Activated CD4-positive, alpha-beta T cell treated with anti-CD3 and anti-CD28 coated beads, Interleukin-2, amount 10 ng/mL, durations not matched to agents 7 days and 5 days (primary cell): ENCODE results near the gene CAPS. TPM values are rescaled to one million over a fixed set of nuclear protein-coding genes. Genes with fewer than 3 reads are reported as not detected.
"Not testable (repeated sequence)": the region's sequence is repeated elsewhere in the genome, so short reads cannot be mapped to it uniquely, and the experiment has no call there.

Source experiments
- CTCF ChIA-PET: fragments of 350-600 bp; sonication (Branson Sonifier 250); formaldehyde crosslinking; loops from one replicate; lab custom pipeline; 2021; ENCODE audit warnings: antibody characterized with exemption; lab: Charles Lee
- POLR2A ChIA-PET: fragments of 350-600 bp; sonication (Branson Sonifier 250); formaldehyde crosslinking; loops from one replicate; lab custom pipeline; 2021; ENCODE audit warnings: antibody characterized with exemption; lab: Charles Lee
- DNase-seq: peaks from one replicate; pipeline ENCODE4 v3.0.0-alpha.2; 2020
- H3K27ac Mint-ChIP-seq: one replicate; pipeline ENCODE4 v1.8.0; 2021; ENCODE audit warnings: mild to moderate bottlenecking, moderate library complexity, mixed read lengths
- H3K27me3 Mint-ChIP-seq: one replicate; pipeline ENCODE4 v1.8.0; 2021; ENCODE audit warnings: mixed read lengths
- H3K36me3 Mint-ChIP-seq: one replicate; pipeline ENCODE4 v1.8.0; 2021; ENCODE audit warnings: low read depth, mixed read lengths
- H3K4me1 Mint-ChIP-seq: one replicate; pipeline ENCODE4 v1.8.0; 2021; ENCODE audit warnings: mixed read lengths
- H3K4me3 Mint-ChIP-seq: one replicate; pipeline ENCODE4 v1.8.0; 2021; ENCODE audit warnings: mild to moderate bottlenecking, moderate library complexity, mixed read lengths
- H3K9me3 Mint-ChIP-seq: one replicate; pipeline ENCODE4 v1.8.0; 2021; ENCODE audit warnings: mixed read lengths
- total RNA-seq, 2 experiments: library from RNA; stranded (reverse); gene quantifications; one replicate each; pipeline ENCODE4 v1.2.3, GENCODE V29; 2021

Gene CAPS
- total RNA-seq, 2 experiments from 2014 or later: 17.2 to 21.0 TPM

DNA sequence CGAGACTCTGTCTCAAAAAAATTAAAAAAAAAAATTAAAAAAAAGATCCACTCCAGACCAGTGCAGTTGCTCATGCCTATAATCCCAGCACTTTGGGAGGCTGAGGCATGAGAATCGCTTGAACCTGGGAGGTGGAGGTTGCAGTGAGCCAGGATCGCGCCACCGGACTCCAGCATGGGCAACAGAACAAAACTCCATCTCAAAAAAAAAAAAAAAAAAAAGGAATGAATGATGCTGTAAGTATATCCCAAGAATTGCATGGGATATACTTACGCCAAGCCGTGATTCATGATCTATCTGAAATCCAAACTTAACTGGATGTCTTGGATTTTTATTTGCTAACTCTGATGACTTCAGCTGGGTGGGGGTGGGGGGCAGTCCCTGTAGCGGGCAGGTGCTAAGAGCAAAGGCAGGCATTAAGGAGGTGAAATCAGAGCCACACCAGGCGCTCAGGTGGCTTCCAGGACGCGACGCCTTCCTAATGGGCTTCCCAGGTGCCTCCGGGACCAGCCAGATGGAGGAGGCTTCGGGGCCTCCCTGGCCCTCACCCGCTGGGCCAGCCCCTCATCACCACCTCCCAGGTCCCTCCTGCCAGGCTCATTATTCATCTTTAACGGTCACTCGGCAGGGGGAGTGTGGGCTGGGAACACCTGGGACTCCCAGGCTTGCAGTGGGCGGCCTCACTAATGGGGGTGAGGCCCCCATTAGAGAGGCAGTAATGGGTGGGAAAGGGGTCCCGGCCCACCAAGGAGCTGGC, 32.3 kb upstream of the CAPS start:
- DNase-seq: no peak
- Mint-ChIP-seq H3K27ac (no peak overlapping the region), H3K27me3 (peaks cover 2% of the 10 kb centered on the region), H3K9me3 (no peaks in the 10 kb centered on the region), H3K36me3 (no peaks in the 10 kb centered on the region), H3K4me1 (no peaks in the 10 kb centered on the region), H3K4me3 (no peak overlapping the region)
- ChIA-PET POLR2A (no interaction called here), CTCF (interaction anchor here (1.5 kb wide), 1 partner anchor 78 kb away, joined by 3 read pairs; no protein-coding TSS in a partner anchor)

DNA sequence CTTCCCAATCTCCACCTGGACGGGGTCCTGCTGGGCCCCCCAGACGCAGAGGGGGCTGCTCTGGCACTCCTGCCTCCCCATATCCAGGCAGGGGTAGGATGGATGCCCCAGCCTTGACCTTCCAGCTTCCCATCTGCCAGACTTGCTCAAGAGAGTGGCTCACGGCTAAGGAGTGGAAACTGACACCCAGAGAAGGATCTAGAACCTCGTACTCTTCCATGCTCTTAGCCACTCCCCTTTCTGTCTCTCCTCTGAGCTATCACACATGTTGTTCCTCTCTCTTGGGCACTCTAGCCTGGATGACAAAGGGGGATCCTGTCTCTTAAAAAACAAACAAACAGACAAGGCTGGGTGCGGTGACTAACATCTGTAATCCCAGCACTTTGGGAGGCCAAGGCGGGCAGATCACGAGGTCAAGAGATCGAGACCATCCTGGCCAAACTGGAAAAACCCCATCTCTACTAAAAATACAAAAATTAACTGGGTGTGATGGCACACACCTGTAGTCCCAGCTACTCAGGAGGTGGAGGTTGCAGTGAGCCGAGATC, 31.6 kb upstream of the CAPS start:
- no peak overlapping the region for H3K4me3 Mint-ChIP-seq
- H3K9me3 Mint-ChIP-seq: no peaks in the 10 kb centered on the region
- POLR2A ChIA-PET: no interaction called here
- CTCF ChIA-PET: interaction anchor here (0.7 to 1.5 kb wide), 2 partner anchors 8 to 79 kb away, joined by 3 read pairs; no protein-coding TSS in a partner anchor
- no peak for DNase-seq
- H3K36me3 Mint-ChIP-seq: no peaks in the 10 kb centered on the region
- no peaks in the 10 kb centered on the region for H3K4me1 Mint-ChIP-seq
- H3K27me3 Mint-ChIP-seq: peaks cover 2% of the 10 kb centered on the region
- H3K27ac Mint-ChIP-seq: no peak overlapping the region

DNA sequence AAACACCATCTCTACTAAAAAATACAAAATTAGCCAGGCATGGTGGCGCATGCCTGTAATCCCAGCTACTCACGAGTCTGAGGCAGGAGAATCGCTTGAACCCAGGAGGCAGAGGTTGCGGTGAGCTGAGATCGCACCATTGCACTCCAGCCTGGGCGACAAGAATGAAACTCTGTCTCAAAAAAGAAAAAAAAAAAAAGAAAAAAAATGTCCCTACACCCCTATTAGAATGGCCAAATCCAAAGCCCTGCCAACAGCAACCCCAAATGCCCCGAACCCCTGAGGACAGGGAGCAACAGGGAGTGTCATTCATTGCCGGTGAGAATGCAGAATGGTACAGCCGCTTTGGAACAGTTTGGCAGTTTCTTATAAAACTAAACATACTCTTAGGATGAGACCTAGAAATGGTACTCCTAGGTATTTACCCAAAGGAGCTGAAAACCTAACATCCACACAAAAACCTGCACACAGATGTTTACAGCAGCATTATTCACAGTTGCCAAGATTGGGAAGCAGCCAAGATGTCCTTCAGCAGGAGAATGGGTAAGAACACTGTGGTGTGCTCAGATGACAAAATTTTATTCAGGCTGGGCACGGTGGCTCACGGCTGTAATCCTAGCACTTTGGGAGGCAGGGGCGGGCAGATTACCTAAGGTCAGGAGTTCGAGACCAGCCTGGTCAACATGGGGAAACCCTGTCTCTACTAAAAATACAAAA, 30.7 kb upstream of the CAPS start:
- H3K27ac Mint-ChIP-seq, POLR2A ChIA-PET, H3K27me3 Mint-ChIP-seq, H3K4me1 Mint-ChIP-seq, H3K4me3 Mint-ChIP-seq, DNase-seq, H3K9me3 Mint-ChIP-seq, H3K36me3 Mint-ChIP-seq: not testable (repeated sequence)
- CTCF ChIA-PET: interaction anchor here (0.7 kb wide), 2 partner anchors 9 to 542 kb away, joined by 3 to 5 read pairs; partner anchors contain the start of gene PTPRS

DNA sequence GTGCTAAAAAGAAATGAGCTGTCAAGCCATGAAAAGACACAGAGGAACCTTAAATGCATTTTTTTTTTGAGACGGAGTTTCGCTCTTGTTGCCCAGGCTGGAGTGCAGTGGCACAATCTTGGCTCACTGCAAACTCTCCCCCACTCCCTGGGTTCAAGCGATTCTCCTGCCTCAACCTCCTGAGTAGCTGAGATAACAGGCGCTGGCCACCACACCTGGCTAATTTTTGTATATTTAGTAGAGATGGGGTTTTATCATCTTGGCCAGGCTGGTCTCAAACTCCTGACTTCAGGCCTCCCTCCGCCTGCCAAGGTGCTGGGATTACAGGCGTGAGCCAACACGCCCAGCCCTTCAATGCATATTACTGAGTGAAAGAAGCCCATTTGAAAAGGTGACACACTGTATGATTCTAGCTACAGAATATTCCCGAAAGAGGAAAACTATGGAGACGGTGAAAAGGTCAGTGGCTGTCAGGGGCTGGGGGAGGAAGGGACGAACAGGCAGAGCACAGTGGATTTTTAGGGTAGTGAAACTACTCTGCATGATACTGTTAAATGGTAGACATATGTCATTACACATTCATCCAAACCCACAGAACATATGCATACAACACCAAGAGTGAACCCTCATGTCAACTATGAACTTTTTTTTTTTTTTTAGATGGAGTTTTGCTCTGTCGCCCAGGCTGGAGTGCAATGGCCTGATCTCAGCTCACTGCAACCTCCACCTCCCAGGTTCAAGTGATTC, 29.8 kb upstream of the CAPS start:
- POLR2A ChIA-PET, H3K27me3 Mint-ChIP-seq, H3K27ac Mint-ChIP-seq, DNase-seq, H3K36me3 Mint-ChIP-seq, H3K9me3 Mint-ChIP-seq, H3K4me1 Mint-ChIP-seq, H3K4me3 Mint-ChIP-seq: not testable (repeated sequence)
- CTCF ChIA-PET: interaction anchor here (0.7 to 1.2 kb wide), 3 partner anchors 13 to 543 kb away, joined by 3 to 6 read pairs (median 5); partner anchors contain the start of genes PRR22 and PTPRS

DNA sequence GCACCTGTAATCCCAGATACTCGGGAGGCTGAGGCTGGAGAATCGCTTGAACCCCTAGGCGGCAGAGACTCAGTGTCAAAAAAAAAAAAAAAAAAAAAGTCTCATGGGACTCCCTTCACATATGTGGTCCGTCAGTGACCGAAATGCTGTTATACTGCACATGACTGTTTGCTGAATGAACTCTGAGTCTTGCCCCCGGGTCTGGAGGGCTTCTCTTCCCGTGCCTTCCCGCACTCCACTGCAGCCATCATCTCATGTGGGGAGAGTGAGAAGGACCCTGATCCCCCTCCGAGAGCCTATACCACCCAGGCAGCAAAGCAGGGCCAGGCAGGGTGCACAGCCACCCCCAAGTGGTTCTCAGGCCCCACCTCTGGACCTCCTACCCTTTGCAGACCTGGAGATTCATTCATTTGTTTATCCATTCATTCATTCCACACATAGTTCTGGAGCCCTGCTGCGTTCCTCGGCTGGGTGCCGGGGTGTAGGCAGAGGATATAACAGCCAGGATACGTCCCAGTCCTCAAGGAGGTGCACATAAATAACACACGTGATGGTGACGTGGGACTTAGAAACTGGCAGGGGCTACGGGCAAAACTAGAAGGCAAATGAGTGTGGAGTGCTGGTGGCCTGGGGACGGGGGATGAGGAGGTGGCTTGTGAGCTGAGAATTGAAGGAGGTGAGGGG, 24.6 kb upstream of the CAPS start:
- Mint-ChIP-seq H3K4me3 (no peak overlapping the region), H3K9me3 (no peaks in the 10 kb centered on the region), H3K27me3 (peaks cover 4% of the 10 kb centered on the region), H3K27ac (no peak overlapping the region), H3K36me3 (no peaks in the 10 kb centered on the region), H3K4me1 (no peaks in the 10 kb centered on the region)
- CTCF ChIA-PET: no interaction called here
- DNase-seq: no peak
- POLR2A ChIA-PET: no interaction called here

DNA sequence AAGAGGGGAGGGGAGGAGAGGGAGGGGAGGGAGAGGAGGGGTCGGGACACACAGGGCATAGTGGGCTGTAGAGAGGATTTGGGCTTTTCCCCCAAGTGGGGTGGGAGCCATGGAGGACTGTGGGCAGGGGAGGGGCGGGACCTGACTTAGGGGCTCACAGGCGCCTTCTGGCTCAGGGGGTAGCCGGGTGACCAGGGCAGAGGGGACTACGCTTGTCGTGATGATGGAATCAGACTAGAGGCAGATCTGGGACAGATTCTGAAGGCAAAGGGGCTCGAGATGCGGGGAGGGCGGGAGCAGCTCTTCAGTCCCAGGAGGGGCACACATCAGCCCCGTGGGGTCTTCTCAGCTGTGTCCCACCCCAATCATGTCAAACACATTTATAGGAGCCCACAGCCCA, 24.0 kb upstream of the CAPS start:
- no peak overlapping the region for H3K4me3 Mint-ChIP-seq

DNA sequence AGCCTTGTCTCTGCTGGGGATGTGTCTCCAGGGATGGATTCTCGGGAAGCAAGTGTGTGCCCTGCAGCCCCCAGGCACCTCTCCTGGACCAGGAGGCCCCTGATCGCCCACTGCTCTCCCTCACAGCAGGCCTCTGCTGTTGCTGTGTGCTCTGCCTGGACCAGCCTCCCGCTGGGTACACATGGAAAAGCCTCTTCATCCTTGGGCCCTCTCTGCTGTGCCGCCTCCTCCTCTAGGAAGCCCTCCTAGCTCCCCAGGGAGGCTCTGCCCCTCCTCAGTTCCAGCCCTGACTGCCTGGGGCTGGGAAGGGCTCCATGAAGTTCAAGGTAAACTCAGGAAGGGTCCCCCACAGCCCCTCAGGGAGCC, 22.5 kb upstream of the CAPS start:
- no peaks in the 10 kb centered on the region for H3K9me3 Mint-ChIP-seq
- ChIA-PET CTCF (interaction anchor here (2.4 kb wide), 1 partner anchor 87 kb away, joined by 10 read pairs; no protein-coding TSS in a partner anchor), POLR2A (no interaction called here)
- no peak overlapping the region for H3K27ac Mint-ChIP-seq
- peaks cover 4% of the 10 kb centered on the region for H3K27me3 Mint-ChIP-seq
- no peak overlapping the region for H3K4me3 Mint-ChIP-seq
- H3K36me3 Mint-ChIP-seq: peaks cover 2% of the 10 kb centered on the region
- no peak for DNase-seq
- no peaks in the 10 kb centered on the region for H3K4me1 Mint-ChIP-seq

More for the DNA sequence above, 24.0 kb upstream of the CAPS start:
- ChIA-PET POLR2A (no interaction called here), CTCF (interaction anchor here (0.9 to 2.4 kb wide), 2 partner anchors 23 to 86 kb away, joined by 3 to 10 read pairs; no protein-coding TSS in a partner anchor)
- H3K27ac Mint-ChIP-seq: no peak overlapping the region
- no peak for DNase-seq
- H3K27me3 Mint-ChIP-seq: peaks cover 4% of the 10 kb centered on the region
- H3K9me3 Mint-ChIP-seq: no peaks in the 10 kb centered on the region
- H3K4me1 Mint-ChIP-seq: no peaks in the 10 kb centered on the region
- H3K36me3 Mint-ChIP-seq: no peaks in the 10 kb centered on the region

DNA sequence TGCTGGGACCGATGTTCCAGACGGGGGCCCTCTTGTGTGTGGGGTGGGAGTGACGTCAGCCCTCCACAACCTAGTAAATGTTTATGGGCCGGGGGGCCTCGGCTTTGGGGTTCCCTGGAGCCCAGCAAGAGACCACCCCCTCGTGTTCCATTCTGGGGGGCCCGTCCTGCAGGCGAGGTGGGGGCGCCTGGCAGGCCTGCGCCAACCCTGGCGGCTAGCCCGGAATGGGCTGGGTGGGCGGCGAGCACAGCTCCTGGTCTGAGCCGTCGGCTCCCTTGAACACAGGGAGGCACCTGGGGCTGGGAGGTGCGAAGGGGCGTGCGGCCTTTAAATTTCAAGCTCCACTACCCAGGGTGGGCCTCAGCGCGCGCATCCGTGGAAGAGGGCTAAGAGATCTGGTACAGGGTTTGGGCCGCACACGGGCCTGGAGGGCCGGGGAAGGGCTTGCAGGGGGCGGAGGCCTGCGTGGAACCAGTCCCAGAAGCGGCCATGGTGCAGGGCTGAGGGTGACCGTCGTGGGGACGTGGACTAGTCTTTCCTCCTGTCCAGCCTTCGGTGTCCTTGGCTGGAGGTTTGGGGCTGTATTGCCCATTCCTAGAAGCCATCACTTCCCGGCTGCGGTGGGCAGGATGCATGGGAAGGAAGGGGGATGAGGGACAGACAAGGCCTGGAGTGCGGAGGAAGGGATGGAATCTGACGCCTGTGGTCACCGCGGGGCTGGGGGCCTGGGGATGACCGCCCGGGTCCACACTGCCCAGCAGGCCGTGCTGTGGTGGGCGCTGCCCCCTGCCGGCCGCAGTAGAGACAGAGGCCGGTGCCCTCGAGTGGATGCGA, 21.9 kb upstream of the CAPS start:
- no peak for DNase-seq
- Mint-ChIP-seq H3K4me1 (no peaks in the 10 kb centered on the region), H3K4me3 (no peak overlapping the region), H3K36me3 (peaks cover 2% of the 10 kb centered on the region), H3K9me3 (no peaks in the 10 kb centered on the region), H3K27me3 (peaks cover 4% of the 10 kb centered on the region), H3K27ac (no peak overlapping the region)
- POLR2A ChIA-PET: no interaction called here
- CTCF ChIA-PET: interaction anchor here (1.2 to 2.4 kb wide), 2 partner anchors 11 to 88 kb away, joined by 3 to 10 read pairs; partner anchors contain the start of gene NDUFA11

DNA sequence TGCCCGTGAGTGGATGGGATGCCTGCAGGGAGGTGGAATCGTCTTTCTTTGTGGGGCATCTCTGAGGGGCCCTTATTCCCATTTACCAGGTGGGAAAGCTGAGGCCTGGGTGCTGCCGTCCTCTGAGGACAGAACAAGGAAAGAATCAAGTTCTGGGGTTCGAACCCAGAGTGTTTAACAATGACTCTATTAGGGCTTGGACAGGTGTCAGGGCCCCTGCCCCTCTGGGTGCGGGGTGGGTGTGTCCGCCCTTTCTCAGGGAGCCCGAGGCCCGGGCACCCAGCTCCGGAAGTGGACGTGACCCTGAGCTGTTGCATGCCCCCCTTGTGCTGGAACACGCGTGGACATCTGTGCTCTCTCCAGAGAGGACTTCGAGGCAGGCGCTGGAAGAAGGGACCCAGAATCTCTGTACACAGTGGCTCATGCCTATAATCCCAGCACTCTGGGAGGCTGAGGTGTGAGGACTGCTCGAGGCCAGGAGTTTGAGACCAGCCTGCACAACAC, 21.2 kb upstream of the CAPS start:
- POLR2A ChIA-PET: no interaction called here
- DNase-seq: no peak
- no peak overlapping the region for H3K4me3 Mint-ChIP-seq
- CTCF ChIA-PET: interaction anchor here (1.2 to 1.4 kb wide), 2 partner anchors 10 to 89 kb away, joined by 3 to 5 read pairs; partner anchors contain the start of gene NDUFA11
- no peaks in the 10 kb centered on the region for H3K4me1 Mint-ChIP-seq
- peaks cover 4% of the 10 kb centered on the region for H3K27me3 Mint-ChIP-seq
- H3K27ac Mint-ChIP-seq: no peak overlapping the region
- peaks cover 2% of the 10 kb centered on the region for H3K36me3 Mint-ChIP-seq
- no peaks in the 10 kb centered on the region for H3K9me3 Mint-ChIP-seq

DNA sequence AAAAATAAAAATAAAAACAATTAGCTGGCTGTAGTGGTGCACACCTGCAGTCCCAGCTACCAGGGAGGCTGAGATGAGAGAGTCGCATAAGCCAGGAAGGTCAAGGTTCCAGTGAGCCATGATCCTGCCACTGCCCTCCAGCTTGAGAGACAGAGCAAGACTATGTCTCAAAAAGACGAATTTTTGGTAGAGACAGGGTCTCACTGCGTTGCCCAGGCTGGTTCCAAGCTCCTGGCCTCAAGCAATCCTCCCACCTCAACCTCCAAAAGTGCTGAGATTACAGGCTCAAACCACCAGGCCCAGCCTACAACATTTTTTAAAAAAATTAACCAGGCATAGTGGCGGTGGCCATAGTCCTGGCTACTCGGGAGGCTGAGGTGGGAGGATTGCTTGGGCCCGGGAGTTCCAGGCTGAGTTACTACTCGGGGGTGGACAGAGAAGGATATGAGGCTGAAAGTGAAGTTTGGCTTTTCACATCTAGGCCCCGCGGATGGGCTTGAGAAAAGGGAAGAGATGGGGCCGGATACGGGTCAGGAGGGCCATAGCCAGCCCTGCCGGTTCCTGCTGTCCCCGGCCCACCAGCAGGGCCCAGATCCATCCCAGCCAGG, 20.7 kb upstream of the CAPS start:
- ChIA-PET CTCF (interaction anchor here (1.2 to 1.4 kb wide), 2 partner anchors 10 to 89 kb away, joined by 3 to 5 read pairs; partner anchors contain the start of gene NDUFA11), POLR2A (no interaction called here)
- no peak for DNase-seq
- Mint-ChIP-seq H3K27me3 (peaks cover 4% of the 10 kb centered on the region), H3K27ac (no peak overlapping the region), H3K36me3 (peaks cover 2% of the 10 kb centered on the region), H3K9me3 (no peaks in the 10 kb centered on the region), H3K4me3 (no peak overlapping the region), H3K4me1 (no peaks in the 10 kb centered on the region)
